ENCODE results near the gene GNA12.

Gene GNA12

DNA sequence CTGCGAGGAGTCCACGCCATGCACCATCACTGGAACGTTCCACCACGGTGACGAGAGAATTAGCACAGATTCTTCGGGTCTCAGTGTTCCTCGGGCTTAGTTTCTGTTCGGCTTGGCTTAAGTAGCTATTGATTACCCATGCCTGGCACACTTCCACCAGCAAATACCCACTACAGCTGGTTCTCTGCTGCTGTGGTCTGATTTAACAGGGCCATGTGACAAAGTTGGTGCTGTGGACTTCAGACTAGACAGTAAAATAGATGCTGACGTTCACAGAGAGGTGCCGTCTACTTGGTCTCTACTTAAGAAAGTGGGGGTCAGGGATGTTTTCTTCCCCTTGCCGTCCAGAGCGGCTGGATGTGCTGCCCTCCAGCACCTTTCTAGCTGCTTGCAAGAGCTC, 11.6 kb downstream of the GNA12 start:
- TF ChIP-seq CTCF (IDR thresholded peaks at IDR 0.05; ENCODE audit: low read depth, low read length), result no peak
- Histone ChIP-seq H3K27me3 (no peaks in the 10 kb centered on the region), H3K4me1 (peaks cover 7% of the 10 kb centered on the region; the same call in 1 of the 2 replicates), H3K36me3 (peaks cover 6% of the 10 kb centered on the region; the same call in 1 of the 2 replicates), H3K4me3 (ENCODE audit: low read depth, low read length) (no peak overlapping the region), H3K9me3 (no peaks in the 10 kb centered on the region)
- DNase-seq, result no peak

DNA sequence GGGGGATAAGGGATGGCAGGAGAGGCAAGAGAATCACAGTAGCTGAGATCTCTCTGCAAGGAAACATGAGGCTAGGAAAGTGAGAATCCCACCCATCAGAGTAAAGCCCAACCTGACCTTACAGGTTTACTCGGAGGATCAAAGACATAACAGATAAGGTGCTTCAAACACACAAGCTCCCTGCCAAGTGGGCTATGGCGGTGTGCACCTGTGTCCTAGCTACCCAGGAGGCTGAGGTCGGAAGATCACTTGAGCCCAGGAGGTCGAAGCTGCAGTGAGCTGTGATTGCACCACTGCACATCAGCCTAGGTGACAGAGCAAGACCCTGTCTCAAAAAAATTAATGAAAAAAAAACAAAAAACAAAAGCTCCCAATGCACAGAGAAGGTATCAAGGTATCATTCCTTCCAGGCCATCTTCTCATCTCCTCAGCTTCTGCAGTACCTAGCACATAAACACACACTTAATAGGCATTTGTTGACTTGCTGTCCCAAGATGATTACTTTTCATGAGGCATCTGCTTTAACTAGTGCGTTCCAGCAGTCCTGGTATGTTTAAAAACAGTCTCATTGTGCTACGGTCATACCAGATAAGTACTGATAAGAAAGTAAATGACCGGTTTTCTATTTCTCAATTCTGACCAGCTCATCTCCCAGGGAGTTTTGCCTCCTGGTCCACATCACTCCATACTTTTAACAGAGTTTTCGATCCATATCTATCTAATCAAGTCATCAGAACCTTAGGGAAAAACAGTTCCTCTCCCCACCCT, 13.3 kb downstream of the GNA12 start:
- no peaks in the 10 kb centered on the region for H3K9me3 ChIP-seq
- H3K4me3 ChIP-seq (ENCODE audit: low read depth, low read length), result no peak overlapping the region
- no peak for DNase-seq
- H3K27me3 ChIP-seq, result no peaks in the 10 kb centered on the region
- H3K36me3 ChIP-seq, result peaks cover 6% of the 10 kb centered on the region; the same call in 1 of the 2 replicates
- H3K4me1 ChIP-seq, result peaks cover 7% of the 10 kb centered on the region; the same call in 1 of the 2 replicates
- no peak for TF ChIP-seq CTCF (IDR thresholded peaks at IDR 0.05; ENCODE audit: low read depth, low read length)

- Histone ChIP-seq H3K36me3 (no peaks in the 10 kb centered on the region), H3K27me3 (no peaks in the 10 kb centered on the region), H3K4me3 (ENCODE audit: low read depth, low read length) (no peak overlapping the region), H3K9me3 (no peaks in the 10 kb centered on the region), H3K4me1 (peaks cover 7% of the 10 kb centered on the region; the same call in 1 of the 2 replicates)
- TF ChIP-seq CTCF (IDR thresholded peaks at IDR 0.05; ENCODE audit: low read depth, low read length), result no peak
- no peak for DNase-seq
These were observed 15.1 kb downstream of the GNA12 start for GRCh38 chr7:2829040-2829439.

DNA sequence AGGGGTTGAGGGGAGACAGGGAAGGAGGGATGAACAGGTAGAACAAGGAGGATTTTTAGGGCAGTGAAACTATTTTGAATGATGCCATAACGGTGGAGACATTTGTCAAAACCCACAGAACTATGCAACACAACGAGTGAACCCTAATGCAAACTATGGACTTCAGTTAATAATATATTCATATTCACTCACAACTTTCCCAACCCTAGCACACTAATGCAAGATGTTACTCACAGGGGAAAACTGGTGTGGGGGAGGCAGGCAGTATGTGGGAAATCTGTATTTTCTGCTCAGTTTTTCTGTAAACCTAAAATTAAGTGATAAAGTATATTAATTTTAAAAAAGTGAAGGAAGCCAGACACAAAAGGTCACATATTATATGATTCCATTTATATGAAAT, 17.3 kb downstream of the GNA12 start:
- no peaks in the 10 kb centered on the region for H3K36me3 ChIP-seq
- DNase-seq, result no peak
- no peaks in the 10 kb centered on the region for H3K27me3 ChIP-seq
- TF ChIP-seq CTCF (IDR thresholded peaks at IDR 0.05; ENCODE audit: low read depth, low read length), result no peak
- H3K4me3 ChIP-seq (ENCODE audit: low read depth, low read length), result no peak overlapping the region
- H3K9me3 ChIP-seq, result no peaks in the 10 kb centered on the region
- no peaks in the 10 kb centered on the region for H3K4me1 ChIP-seq

GRCh38 chr7:2825559-2826227, 18.4 kb downstream of the GNA12 start:
- Histone ChIP-seq H3K4me3 (ENCODE audit: low read depth, low read length) (no peak overlapping the region), H3K4me1 (no peaks in the 10 kb centered on the region), H3K36me3 (no peaks in the 10 kb centered on the region), H3K9me3 (no peaks in the 10 kb centered on the region), H3K27me3 (no peaks in the 10 kb centered on the region)
- DNase-seq, result no peak
- TF ChIP-seq CTCF (IDR thresholded peaks at IDR 0.05; ENCODE audit: low read depth, low read length), result no peak

Measured in BE2C (cell line).